Tibial nerve (tissue), 4 donors: ENCODE measurements around the gene CHTF18.

Experiments used
- EP300 ChIP-seq, 2 donors: sonication (generic); formaldehyde crosslinking; IDR thresholded peaks; one replicate each; pipeline ENCODE4 v1.6.1; 2017; ENCODE audit warnings: antibody characterized with exemption in 2 of 2, mild to moderate bottlenecking in 1 of 2
- TF ChIP-seq, protein P1 (sequence below), 5 experiments: fragments of 200-600 bp in 3 of 5; fragments of 450-650 bp in 2 of 5; sonication (generic) in 3 of 5; IDR thresholded peaks; one replicate each; pipeline ENCODE4 v1.5.1; 2016 to 2019; ENCODE audit warnings: antibody characterized with exemption in 5 of 5, mild to moderate bottlenecking in 3 of 5, moderate library complexity in 2 of 5

DNA sequence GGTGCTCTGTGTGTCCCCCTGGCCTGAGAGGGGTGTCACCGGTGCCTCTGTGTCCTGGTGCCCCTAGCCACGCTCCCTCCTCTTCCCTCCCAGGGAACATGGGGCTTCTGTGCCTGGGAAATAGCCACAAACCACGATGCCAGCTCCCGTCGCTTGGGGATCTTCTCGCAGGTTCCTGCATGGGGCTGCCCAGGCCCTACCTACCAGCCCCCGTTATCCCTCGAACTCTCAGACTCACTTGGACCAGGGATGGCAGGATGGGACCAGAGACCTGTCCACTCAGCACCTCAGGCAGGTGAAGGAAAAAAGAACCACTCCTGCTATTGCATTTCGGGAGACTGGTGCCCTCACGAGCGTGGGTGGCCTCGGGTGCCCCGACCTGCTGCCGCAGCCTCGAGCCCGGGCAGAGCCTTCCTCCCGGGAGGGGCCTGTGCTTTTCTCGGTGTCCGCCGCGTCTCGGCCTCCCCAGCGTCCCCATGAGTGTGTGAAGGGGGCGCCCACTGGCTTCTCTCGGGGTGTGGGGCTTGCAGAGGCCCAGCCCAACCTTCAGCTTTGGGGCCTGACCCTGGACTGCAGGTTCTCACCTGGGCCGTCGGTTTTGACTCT, 53.1 kb downstream of the CHTF18 start:
- no peak for TF ChIP-seq EP300 (IDR thresholded peaks at IDR 0.05)
- TF ChIP-seq, protein P1, sequence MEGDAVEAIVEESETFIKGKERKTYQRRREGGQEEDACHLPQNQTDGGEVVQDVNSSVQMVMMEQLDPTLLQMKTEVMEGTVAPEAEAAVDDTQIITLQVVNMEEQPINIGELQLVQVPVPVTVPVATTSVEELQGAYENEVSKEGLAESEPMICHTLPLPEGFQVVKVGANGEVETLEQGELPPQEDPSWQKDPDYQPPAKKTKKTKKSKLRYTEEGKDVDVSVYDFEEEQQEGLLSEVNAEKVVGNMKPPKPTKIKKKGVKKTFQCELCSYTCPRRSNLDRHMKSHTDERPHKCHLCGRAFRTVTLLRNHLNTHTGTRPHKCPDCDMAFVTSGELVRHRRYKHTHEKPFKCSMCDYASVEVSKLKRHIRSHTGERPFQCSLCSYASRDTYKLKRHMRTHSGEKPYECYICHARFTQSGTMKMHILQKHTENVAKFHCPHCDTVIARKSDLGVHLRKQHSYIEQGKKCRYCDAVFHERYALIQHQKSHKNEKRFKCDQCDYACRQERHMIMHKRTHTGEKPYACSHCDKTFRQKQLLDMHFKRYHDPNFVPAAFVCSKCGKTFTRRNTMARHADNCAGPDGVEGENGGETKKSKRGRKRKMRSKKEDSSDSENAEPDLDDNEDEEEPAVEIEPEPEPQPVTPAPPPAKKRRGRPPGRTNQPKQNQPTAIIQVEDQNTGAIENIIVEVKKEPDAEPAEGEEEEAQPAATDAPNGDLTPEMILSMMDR (IDR thresholded peaks at IDR 0.05), result no peak
